22Rv1 (cell line): Measurements from ENCODE around the gene SLC22A5.

ENCODE experiments used
- H3K27ac ChIP-seq: fragments of 450-650 bp; 2 replicates; pipeline ENCODE4 v1.5.1; 2017
- ZFX ChIP-seq: fragments of 450-650 bp; IDR thresholded peaks from 2 replicates; pipeline ENCODE4 v1.6.1; 2017; ENCODE audit warnings: antibody characterized with exemption, borderline replicate concordance
- TF ChIP-seq, protein P1 (sequence below): fragments of 450-650 bp; IDR thresholded peaks from 2 replicates; pipeline ENCODE4 v1.5.1; 2017; ENCODE audit warnings: mild to moderate bottlenecking

SLC22A5 gene

DNA sequence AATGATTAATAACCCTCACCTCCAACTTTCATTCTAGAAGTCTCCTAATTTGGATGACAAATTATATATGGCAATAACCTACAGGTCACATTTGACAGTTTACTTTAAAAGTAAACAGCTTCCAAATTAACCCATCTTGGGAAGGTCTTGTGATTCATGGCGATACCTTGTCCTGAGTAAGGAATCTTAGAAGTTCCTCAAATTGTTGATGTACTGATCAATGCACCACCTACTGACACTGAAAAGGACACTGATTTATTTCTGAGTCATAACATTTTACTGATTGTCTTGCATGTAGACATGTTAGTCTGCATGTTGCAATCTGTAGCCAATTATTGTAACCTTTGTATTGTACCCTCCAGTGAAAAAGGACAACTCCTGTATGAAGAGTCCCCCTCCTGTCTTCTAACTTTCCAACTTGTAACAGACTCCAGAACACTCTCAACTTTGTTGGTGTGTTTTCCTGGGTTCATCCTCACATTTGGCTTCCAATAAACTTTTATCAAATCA, 16.0 kb upstream of the SLC22A5 start:
- TF ChIP-seq, protein P1, sequence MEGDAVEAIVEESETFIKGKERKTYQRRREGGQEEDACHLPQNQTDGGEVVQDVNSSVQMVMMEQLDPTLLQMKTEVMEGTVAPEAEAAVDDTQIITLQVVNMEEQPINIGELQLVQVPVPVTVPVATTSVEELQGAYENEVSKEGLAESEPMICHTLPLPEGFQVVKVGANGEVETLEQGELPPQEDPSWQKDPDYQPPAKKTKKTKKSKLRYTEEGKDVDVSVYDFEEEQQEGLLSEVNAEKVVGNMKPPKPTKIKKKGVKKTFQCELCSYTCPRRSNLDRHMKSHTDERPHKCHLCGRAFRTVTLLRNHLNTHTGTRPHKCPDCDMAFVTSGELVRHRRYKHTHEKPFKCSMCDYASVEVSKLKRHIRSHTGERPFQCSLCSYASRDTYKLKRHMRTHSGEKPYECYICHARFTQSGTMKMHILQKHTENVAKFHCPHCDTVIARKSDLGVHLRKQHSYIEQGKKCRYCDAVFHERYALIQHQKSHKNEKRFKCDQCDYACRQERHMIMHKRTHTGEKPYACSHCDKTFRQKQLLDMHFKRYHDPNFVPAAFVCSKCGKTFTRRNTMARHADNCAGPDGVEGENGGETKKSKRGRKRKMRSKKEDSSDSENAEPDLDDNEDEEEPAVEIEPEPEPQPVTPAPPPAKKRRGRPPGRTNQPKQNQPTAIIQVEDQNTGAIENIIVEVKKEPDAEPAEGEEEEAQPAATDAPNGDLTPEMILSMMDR: no peak
- TF ChIP-seq ZFX: no peak
- no peak overlapping the region for H3K27ac ChIP-seq

DNA sequence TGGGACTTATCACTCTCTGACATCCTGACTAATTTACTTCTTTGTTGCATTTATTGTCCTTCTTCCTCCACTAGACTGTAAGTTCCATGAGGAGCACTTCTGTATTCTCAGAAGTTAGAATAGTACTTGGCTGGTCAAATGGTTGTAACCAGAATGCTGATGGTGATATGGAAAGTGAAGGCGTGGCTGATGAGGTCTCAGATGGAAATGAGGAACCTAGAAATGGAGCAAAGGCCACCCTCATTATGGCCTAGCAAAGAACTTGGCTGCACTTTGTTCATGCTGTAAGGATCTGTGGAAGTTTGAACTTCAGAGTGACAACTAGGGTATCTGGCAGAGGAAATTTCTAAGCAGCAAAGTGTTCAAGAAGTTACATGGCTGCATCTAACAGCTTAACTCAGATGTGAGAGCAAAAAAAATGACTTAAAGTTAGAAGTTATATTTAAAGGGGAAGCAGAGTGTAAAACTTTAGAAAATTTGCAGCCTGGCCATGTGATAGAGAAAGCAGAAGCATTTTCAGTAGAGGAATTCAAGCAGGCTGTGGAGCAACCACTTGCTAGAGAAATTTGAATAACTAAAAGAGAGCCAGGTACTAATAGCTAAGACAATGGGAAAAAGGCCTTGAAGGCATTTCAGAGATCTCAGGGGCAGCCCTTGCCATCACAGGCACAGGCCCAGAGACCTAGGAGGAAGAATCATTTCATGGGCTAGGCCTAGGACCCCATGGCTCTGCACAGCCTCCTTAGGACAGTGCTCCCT, 14.9 kb upstream of the SLC22A5 start:
- TF ChIP-seq ZFX: no peak
- TF ChIP-seq, protein P1: no peak
- no peak overlapping the region for H3K27ac ChIP-seq

DNA sequence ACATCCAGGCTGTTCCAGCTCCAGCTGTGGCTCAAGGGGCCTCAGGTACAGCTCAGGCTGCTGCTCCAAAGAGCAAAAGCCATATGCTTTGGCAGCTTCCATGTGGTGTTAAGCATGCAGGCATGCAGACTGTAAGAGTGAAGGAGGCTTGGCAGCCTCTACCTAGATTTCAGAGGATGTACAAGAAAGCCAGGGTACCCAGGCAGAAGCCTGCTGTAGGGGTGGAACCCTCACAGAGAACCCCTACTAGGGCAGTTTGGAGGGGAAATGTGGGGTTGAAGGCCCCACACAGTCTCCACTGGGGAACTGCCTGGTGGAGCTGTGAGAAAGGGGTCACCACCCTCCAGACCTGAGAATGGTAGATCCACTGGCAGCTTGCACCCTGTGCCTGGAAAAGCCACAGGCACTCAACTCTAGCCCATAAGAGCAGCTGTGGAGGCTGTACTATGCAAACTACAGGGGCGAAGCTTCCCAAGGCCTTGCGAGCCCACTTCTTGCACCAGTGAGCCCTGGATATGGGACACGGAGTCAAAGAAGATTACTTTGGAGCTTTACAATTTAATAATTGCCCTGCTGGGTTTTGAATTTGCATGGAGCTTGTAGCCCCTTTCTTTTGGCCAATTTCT, 14.3 kb upstream of the SLC22A5 start:
- no peak overlapping the region for H3K27ac ChIP-seq
- TF ChIP-seq ZFX: no peak
- TF ChIP-seq, protein P1: no peak

DNA sequence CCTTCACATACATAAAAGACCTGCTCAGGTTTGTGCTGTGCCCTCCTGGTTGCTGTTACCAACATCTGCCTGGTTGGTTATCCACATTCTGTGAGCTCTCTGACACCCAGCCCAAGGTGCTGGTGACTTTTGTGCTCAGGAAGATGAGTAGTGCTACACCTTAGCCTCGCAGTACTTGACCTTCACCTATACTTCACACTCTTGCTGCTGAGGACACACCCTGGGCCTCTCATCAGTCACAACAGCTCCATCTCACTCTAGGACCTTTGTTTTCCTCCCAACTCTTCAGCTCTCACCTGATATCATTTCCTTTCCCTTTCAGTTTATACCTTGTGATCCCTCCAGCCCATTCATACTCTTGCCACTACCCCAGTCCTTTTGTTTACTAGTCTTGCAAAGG, 10.7 kb upstream of the SLC22A5 start:
- no peak overlapping the region for H3K27ac ChIP-seq
- TF ChIP-seq, protein P1: no peak
- no peak for TF ChIP-seq ZFX

DNA sequence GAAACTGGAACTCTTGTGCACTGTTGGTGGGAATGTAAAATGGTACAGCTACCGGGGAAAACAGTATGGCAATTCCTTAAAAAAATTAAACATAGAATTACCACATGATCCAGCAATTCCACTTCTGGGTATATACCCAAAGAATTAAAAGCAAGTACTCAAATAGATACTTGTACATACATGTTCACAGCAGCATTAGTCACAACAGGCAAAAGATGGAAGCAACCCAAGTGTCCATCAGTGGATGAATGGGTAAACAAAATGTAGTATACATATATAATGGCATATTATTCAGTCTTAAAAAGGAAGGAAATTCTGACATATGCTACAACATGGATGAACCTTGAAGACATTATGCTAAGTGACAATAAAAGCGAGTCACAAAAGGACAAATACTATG, 7.4 kb upstream of the SLC22A5 start:
- TF ChIP-seq, protein P1: no peak
- no peak for TF ChIP-seq ZFX
- no peak overlapping the region for H3K27ac ChIP-seq

DNA sequence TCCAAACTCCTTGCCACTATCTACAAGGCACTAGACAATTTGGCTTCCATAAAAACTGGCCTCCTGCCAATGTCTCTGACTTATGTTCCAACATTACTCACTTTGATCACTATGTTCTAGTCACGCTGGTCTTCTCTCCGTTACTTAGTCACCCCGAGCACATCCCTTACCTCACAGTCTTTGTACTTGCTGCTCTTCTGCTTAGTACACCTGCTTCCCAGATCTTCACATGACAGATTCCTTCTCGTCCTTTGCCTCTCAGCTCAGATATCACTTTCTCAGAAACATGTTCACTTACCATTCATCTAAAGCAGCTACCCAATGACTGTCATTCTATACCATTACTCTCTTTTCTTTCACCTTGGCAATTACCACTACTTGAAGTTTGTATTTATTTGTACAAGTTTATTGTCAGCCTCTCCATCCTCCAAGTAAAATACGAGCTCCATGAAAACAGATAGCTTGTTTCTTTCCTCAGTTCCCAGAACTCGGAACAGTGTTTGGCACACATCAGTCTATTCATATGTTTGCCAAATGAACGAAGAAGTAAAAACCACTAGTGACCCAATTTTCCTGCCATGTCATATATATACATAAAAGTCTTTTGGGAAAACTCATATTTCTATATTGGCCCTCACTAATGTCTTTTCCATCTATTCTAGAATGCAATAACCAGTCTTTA, 5.9 kb upstream of the SLC22A5 start:
- TF ChIP-seq, protein P1: no peak
- no peak for TF ChIP-seq ZFX
- no peak overlapping the region for H3K27ac ChIP-seq

DNA sequence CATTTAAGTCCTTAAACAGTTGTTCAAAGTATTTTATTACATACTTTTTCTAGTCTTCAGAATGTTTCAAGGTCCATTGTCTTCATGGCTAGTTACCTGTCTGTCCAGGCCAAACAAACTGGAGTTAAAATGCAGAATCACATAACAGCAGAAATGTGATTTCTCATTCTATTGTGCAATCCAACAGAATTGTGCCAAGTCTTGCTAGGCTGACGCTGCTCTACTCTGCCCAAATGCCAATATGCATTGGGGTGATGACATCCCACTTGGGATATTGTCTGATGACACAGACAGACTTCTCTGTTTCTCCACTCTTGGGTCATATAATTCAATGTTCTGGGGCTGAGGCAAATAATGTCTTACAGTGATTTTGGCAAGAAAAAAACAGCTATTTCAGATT, 5.2 kb upstream of the SLC22A5 start:
- no peak overlapping the region for H3K27ac ChIP-seq
- no peak for TF ChIP-seq ZFX
- TF ChIP-seq, protein P1: no peak
